Fibroblast of the aortic adventitia (primary cell): ENCODE measurements around the gene CPZ. TPM values are rescaled to one million over a fixed set of nuclear protein-coding genes. Genes with fewer than 3 reads are reported as not detected.

Experiments used
- DNase-seq: peaks from one replicate; pipeline ENCODE4 v3.0.0-alpha.2; 2010; ENCODE audit warnings: low read depth
- H3K4me3 ChIP-seq: 2 replicates; pipeline ENCODE4 v1.5.1; 2011; ENCODE audit warnings: low read depth, mild to moderate bottlenecking, control low read depth, low read length, moderate library complexity
- total RNA-seq: library from RNA; depleted of rRNA; stranded (reverse); fragments of >200 nt; gene quantifications from 2 replicates; pipeline ENCODE4 v1.2.3, GENCODE V29; 2012; ENCODE audit warnings: low replicate concordance
- TF ChIP-seq, protein P1 (sequence below): IDR thresholded peaks from 2 replicates; pipeline ENCODE4 v1.5.1; 2011; ENCODE audit warnings: mild to moderate bottlenecking, low read length, control low read depth, inconsistent platforms; ENCODE audit not compliant: insufficient read depth

CPZ gene
- total RNA-seq, 1 donor: 7.0 TPM

DNA sequence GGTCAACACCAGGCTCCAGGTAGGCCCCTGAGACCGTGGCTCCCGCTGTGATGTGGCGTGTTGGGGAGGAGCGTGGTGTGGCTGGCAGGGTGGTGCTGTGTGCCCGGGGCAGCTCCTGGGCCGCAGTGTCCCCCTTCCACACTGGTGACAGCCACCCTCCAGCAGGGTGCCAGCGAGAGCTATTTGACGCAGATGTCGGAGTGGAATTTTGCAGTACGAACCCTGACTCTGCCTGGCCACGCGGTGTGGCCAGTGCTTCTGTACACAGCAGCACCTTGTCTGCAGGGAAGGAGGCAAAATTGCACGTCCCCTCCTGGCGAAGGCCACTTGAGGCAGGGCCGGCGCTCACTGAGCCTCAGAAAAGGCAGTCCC is 53.2 kb downstream of the CPZ start:
- no peak for DNase-seq
- H3K4me3 ChIP-seq: no peak overlapping the region
- TF ChIP-seq, protein P1, sequence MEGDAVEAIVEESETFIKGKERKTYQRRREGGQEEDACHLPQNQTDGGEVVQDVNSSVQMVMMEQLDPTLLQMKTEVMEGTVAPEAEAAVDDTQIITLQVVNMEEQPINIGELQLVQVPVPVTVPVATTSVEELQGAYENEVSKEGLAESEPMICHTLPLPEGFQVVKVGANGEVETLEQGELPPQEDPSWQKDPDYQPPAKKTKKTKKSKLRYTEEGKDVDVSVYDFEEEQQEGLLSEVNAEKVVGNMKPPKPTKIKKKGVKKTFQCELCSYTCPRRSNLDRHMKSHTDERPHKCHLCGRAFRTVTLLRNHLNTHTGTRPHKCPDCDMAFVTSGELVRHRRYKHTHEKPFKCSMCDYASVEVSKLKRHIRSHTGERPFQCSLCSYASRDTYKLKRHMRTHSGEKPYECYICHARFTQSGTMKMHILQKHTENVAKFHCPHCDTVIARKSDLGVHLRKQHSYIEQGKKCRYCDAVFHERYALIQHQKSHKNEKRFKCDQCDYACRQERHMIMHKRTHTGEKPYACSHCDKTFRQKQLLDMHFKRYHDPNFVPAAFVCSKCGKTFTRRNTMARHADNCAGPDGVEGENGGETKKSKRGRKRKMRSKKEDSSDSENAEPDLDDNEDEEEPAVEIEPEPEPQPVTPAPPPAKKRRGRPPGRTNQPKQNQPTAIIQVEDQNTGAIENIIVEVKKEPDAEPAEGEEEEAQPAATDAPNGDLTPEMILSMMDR: no peak

DNA sequence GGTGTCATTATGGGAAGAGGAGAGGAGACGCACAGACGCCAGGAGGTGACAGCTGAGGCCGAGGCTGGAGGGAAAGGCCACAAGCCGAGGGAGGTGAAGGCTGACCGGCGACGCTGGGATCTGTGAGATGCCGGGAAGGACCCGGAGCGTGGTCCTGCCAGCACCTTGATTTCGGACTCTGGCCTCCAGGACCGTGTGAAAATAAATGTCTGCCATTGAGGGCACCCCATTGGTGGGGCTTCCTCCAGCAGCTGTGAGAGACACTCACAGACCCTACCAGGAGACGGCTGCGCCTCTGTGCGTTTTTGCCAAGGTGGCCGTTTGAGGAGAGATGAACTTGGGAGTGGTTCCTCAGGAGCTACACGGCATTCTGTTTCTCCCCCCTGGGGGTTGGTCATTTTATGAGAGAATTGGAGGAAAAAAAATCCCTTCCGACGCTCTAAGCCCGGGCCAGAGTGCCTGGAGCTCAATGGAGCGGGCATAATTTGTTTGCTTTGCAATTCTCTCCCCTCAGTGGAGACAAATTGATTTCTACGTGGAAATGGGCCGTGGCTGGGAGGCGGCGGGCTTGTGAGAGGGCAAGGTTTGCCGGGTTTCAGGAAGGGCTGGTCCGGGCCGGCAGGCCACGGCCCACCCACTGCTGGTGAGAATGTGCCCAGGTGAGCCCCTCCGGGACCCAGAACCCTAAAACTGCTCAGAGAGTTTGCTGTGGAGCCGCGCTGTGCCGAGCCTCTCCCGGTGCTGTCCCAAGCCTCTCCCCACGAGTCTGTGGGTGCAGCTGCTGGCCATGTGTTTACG is 53.9 kb downstream of the CPZ start:
- TF ChIP-seq, protein P1: no peak
- DNase-seq: no peak
- no peak overlapping the region for H3K4me3 ChIP-seq

- no peak overlapping the region for H3K4me3 ChIP-seq
- TF ChIP-seq, protein P1: no peak
- no peak for DNase-seq
Observed at GRCh38 chr4:8647094-8647570, 54.6 kb downstream of the CPZ start.

DNA sequence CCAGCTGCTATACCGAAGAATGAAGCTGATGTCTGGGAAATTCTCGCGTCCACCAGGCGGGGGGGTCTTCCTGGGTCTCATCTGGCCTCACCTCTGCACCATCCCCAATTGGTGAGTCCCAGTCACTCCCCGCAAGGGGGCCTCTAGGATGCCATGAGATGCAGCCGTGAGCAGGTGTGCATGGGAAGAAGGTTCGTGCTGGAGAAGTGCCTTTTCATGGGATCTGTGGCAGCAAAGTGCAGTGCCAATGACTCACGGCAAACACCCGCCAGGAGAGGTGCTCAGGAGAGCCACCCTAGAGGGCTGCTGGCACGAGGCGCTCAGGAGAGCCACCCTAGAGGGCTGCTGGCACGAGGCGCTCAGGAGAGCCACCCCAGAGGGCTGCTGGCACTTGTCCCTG is 55.1 kb downstream of the CPZ start:
- TF ChIP-seq, protein P1: no peak
- no peak overlapping the region for H3K4me3 ChIP-seq
- no peak for DNase-seq

DNA sequence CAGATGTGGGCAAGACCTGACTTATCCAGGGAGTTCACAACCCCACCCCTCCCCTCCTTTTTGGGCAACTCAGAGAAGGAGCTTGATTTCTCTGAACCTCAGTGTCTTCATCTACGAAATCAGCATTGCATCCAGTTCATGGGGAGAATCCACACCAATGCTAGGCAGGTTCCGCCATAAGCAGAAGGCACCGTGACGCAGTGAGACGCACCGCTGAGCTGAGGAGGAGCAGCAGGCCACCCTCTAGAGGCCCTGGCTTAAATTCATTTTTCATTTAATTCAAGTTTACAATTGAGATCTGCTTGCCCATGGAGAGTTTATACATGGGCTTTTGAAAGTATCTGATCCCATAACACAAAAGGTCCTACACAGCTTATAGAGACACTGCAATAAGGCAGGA is 55.7 kb downstream of the CPZ start:
- TF ChIP-seq, protein P1: no peak
- no peak overlapping the region for H3K4me3 ChIP-seq
- no peak for DNase-seq

- no peak for DNase-seq
- H3K4me3 ChIP-seq: no peak overlapping the region
- TF ChIP-seq, protein P1: no peak
Observed at GRCh38 chr4:8648816-8649630, 56.5 kb downstream of the CPZ start.
